ENCODE measurements around the gene ZBTB17.
"Not testable (repeated sequence)": the region's sequence is repeated elsewhere in the genome, so short reads cannot be mapped to it uniquely, and the experiment has no call there.

The ZBTB17 gene

GRCh38 chr1:16010837-16011236, 34.9 kb upstream of the ZBTB17 start:
- no peak for DNase-seq

- no peak for DNase-seq
These were observed 33.8 kb upstream of the ZBTB17 start for GRCh38 chr1:16009678-16010077.

GRCh38 chr1:16009030-16009460, 33.1 kb upstream of the ZBTB17 start:
- peak; percentile 25 for DNase-seq

- no peak for DNase-seq
These were observed 31.9 kb upstream of the ZBTB17 start for GRCh38 chr1:16007671-16008341.

GRCh38 chr1:16006552-16007485, 30.9 kb upstream of the ZBTB17 start:
- no peak for DNase-seq

GRCh38 chr1:16006010-16006409, 30.1 kb upstream of the ZBTB17 start:
- no peak for DNase-seq

GRCh38 chr1:16005597-16005996, 29.7 kb upstream of the ZBTB17 start:
- no peak for DNase-seq

- not testable (repeated sequence) for DNase-seq
These were observed 25.4 kb upstream of the ZBTB17 start for GRCh38 chr1:16001274-16001673.

GRCh38 chr1:15998929-15999328, 23.0 kb upstream of the ZBTB17 start:
- DNase-seq, result no peak

- DNase-seq, result no peak
These were observed 21.9 kb upstream of the ZBTB17 start for GRCh38 chr1:15997637-15998280.

GRCh38 chr1:15997076-15997585, 21.2 kb upstream of the ZBTB17 start:
- DNase-seq, result no peak

- no peak for DNase-seq
These were observed 18.9 kb upstream of the ZBTB17 start for GRCh38 chr1:15994590-15995351.

- no peak for DNase-seq
These were observed 18.2 kb upstream of the ZBTB17 start for GRCh38 chr1:15994081-15994480.

- DNase-seq, result no peak
These were observed 17.8 kb upstream of the ZBTB17 start for GRCh38 chr1:15993666-15994065.

GRCh38 chr1:15992582-15993500, 16.9 kb upstream of the ZBTB17 start:
- DNase-seq, result no peak

- no peak for DNase-seq
These were observed 16.3 kb upstream of the ZBTB17 start for GRCh38 chr1:15992187-15992553.

GRCh38 chr1:15991427-15992186, 15.7 kb upstream of the ZBTB17 start:
- no peak for DNase-seq

GRCh38 chr1:15989776-15990175, 13.9 kb upstream of the ZBTB17 start:
- DNase-seq, result no peak

- DNase-seq, result no peak
These were observed 13.2 kb upstream of the ZBTB17 start for GRCh38 chr1:15988856-15989736.
